ENCODE measurements around the gene GCA. TPM values are rescaled to one million over a fixed set of nuclear protein-coding genes. Genes with fewer than 3 reads are reported as not detected.

The GCA gene
- polyA plus RNA-seq, 1 donor from 2014 or later: 45.3 TPM

GRCh38 chr2:162318328-162319180 is 25.4 kb upstream of the GCA start, which contains the start of gene IFIH1:
IFIH1 (minus strand) TSS chr2:162318684; CDS start chr2:162318307, 377 bp downstream.
- no peaks in the 10 kb centered on the region for H3K9me3 ChIP-seq (ENCODE audit: low read length)
- no peak within 1 kb of the TSS for H3K4me2 ChIP-seq (ENCODE audit: low read length)
- H4K20me1 ChIP-seq (ENCODE audit: insufficient read depth): no peaks in the 10 kb centered on the region
- H3F3A ChIP-seq (ENCODE audit: insufficient read depth, low read length, poor library complexity, severe bottlenecking): no peaks in the 10 kb centered on the region
- H3K9ac ChIP-seq (ENCODE audit: low read length): no peak within 1 kb of the TSS
- TF ChIP-seq MXI1 (conservative IDR thresholded peaks at IDR 0.05; ENCODE audit: poor library complexity, severe bottlenecking) (no peak), RAD21 (conservative IDR thresholded peaks at IDR 0.05) (no peak), EP300 (conservative IDR thresholded peaks at IDR 0.05; ENCODE audit: poor library complexity, severe bottlenecking) (no peak), SMC3 (conservative IDR thresholded peaks at IDR 0.05; ENCODE audit: poor library complexity) (no peak), TAF1 (IDR thresholded peaks at IDR 0.05; ENCODE audit: low read depth) (no peak), REST (IDR thresholded peaks at IDR 0.05; ENCODE audit: borderline replicate concordance) (no peak), CTCF (IDR thresholded peaks at IDR 0.05; ENCODE audit: poor library complexity, severe bottlenecking) (no peak), EZH2 (IDR thresholded peaks at IDR 0.05; ENCODE audit: borderline replicate concordance, insufficient read depth, low read length, poor library complexity, severe bottlenecking) (no peak), POLR2AphosphoS5 (IDR thresholded peaks at IDR 0.05) (no peak)
- H3K9me2 ChIP-seq (ENCODE audit: insufficient read depth, low read length): no peaks in the 10 kb centered on the region
- no peak within 1 kb of the TSS for H3K4me3 ChIP-seq (ENCODE audit: low read length)
- no peak within 1 kb of the TSS for H3K27ac ChIP-seq (ENCODE audit: low read length)
- H3K27me3 ChIP-seq (ENCODE audit: insufficient read depth, low read depth, low read length): no peaks in the 10 kb centered on the region
- no peak within 1 kb of the TSS for H2AFZ ChIP-seq (ENCODE audit: low read depth, low read length)
- no peaks in the 10 kb centered on the region for H3K79me2 ChIP-seq (replicated peaks; ENCODE audit: insufficient read depth, low read length)
- H3K36me3 ChIP-seq (ENCODE audit: insufficient read depth, low read length): no peaks in the 10 kb centered on the region

GRCh38 chr2:162320864-162321517 is 22.9 kb upstream of the GCA start:
- Histone ChIP-seq H3K4me3 (ENCODE audit: low read length) (no peak overlapping the region), H3K27me3 (ENCODE audit: insufficient read depth, low read depth, low read length) (no peaks in the 10 kb centered on the region), H3K4me2 (ENCODE audit: low read length) (no peak overlapping the region), H3F3A (ENCODE audit: insufficient read depth, low read length, poor library complexity, severe bottlenecking) (no peaks in the 10 kb centered on the region), H3K36me3 (ENCODE audit: insufficient read depth, low read length) (no peaks in the 10 kb centered on the region), H3K9ac (ENCODE audit: low read length) (no peak overlapping the region), H4K20me1 (ENCODE audit: insufficient read depth) (no peaks in the 10 kb centered on the region), H3K9me3 (ENCODE audit: low read length) (no peaks in the 10 kb centered on the region), H2AFZ (ENCODE audit: low read depth, low read length) (no peak overlapping the region), H3K9me2 (ENCODE audit: insufficient read depth, low read length) (no peaks in the 10 kb centered on the region), H3K79me2 (replicated peaks; ENCODE audit: insufficient read depth, low read length) (no peaks in the 10 kb centered on the region), H3K27ac (ENCODE audit: low read length) (no peak overlapping the region)
- TF ChIP-seq REST (IDR thresholded peaks at IDR 0.05; ENCODE audit: borderline replicate concordance): no peak
- TF ChIP-seq RAD21 (conservative IDR thresholded peaks at IDR 0.05): no peak
- no peak for TF ChIP-seq MXI1 (conservative IDR thresholded peaks at IDR 0.05; ENCODE audit: poor library complexity, severe bottlenecking)
- no peak for TF ChIP-seq CTCF (IDR thresholded peaks at IDR 0.05; ENCODE audit: poor library complexity, severe bottlenecking)
- TF ChIP-seq TAF1 (IDR thresholded peaks at IDR 0.05; ENCODE audit: low read depth): no peak
- TF ChIP-seq EP300 (conservative IDR thresholded peaks at IDR 0.05; ENCODE audit: poor library complexity, severe bottlenecking): no peak
- no peak for TF ChIP-seq SMC3 (conservative IDR thresholded peaks at IDR 0.05; ENCODE audit: poor library complexity)
- no peak for TF ChIP-seq EZH2 (IDR thresholded peaks at IDR 0.05; ENCODE audit: borderline replicate concordance, insufficient read depth, low read length, poor library complexity, severe bottlenecking)
- TF ChIP-seq POLR2AphosphoS5 (IDR thresholded peaks at IDR 0.05): no peak
